SK-N-SH treated with all-trans-retinoic acid at 6 μM for 48 hours (cell line): ENCODE results near the gene COQ10A.

Source experiments
- BACH2 ChIP-seq: fragments of 250-450 bp; sonication (Bioruptor Pico); IDR thresholded peaks from 2 replicates; pipeline ENCODE4 v1.9.0; 2021; ENCODE audit warnings: mild to moderate bottlenecking, borderline replicate concordance
- CSDC2 ChIP-seq: fragments of 250-450 bp; sonication (Bioruptor Pico); IDR thresholded peaks from 2 replicates; pipeline ENCODE4 v1.5.0; 2020; ENCODE audit warnings: mild to moderate bottlenecking, moderate library complexity
- ISL1 ChIP-seq: fragments of 250-450 bp; sonication (Bioruptor Pico); IDR thresholded peaks from 2 replicates; pipeline ENCODE4 v2.1.2; 2022; ENCODE audit warnings: mild to moderate bottlenecking, moderate library complexity
- PPARA ChIP-seq: fragments of 250-450 bp; sonication (Bioruptor Pico); IDR thresholded peaks from 2 replicates; pipeline ENCODE4 v1.5.0; 2020; ENCODE audit warnings: mild to moderate bottlenecking, borderline replicate concordance
- RARB ChIP-seq: fragments of 250-450 bp; sonication (Bioruptor Pico); IDR thresholded peaks from 2 replicates; pipeline ENCODE4 v1.8.0; 2021; ENCODE audit warnings: mild to moderate bottlenecking, moderate library complexity
- SNAI2 ChIP-seq: fragments of 250-450 bp; sonication (Bioruptor Pico); IDR thresholded peaks from 2 replicates; pipeline ENCODE4 v1.5.0; 2020; ENCODE audit warnings: mild to moderate bottlenecking, moderate library complexity
- TCF4 ChIP-seq: fragments of 250-450 bp; sonication (Bioruptor Pico); IDR thresholded peaks from 2 replicates; pipeline ENCODE4 v1.8.0; 2021; ENCODE audit warnings: mild to moderate bottlenecking, moderate library complexity, borderline replicate concordance
- ZFP30 ChIP-seq: fragments of 450-650 bp; formaldehyde crosslinking; IDR thresholded peaks from 2 replicates; pipeline ENCODE4 v1.5.0; 2022; ENCODE audit warnings: mild to moderate bottlenecking, moderate library complexity
- ZNF565 ChIP-seq: fragments of 450-650 bp; formaldehyde crosslinking; conservative IDR thresholded peaks from 2 replicates; pipeline ENCODE4 v1.5.0; 2020; ENCODE audit warnings: low read depth, mild to moderate bottlenecking, moderate library complexity
- TF ChIP-seq, protein P1 (sequence below): fragments of 250-450 bp; sonication (Bioruptor Pico); IDR thresholded peaks from 2 replicates; pipeline ENCODE4 v1.5.0; 2020; ENCODE audit warnings: mild to moderate bottlenecking, moderate library complexity
- TF ChIP-seq, protein P2 (sequence below): fragments of 250-450 bp; sonication (Bioruptor Pico); IDR thresholded peaks from 2 replicates; pipeline ENCODE4 v1.5.1; 2020; ENCODE audit warnings: low read depth, mild to moderate bottlenecking, moderate library complexity
- TF ChIP-seq, protein P3 (sequence below): fragments of 250-450 bp; sonication (Bioruptor Pico); IDR thresholded peaks from 2 replicates; pipeline ENCODE4 v1.8.0; 2020; ENCODE audit warnings: mild to moderate bottlenecking, moderate library complexity, borderline replicate concordance

DNA sequence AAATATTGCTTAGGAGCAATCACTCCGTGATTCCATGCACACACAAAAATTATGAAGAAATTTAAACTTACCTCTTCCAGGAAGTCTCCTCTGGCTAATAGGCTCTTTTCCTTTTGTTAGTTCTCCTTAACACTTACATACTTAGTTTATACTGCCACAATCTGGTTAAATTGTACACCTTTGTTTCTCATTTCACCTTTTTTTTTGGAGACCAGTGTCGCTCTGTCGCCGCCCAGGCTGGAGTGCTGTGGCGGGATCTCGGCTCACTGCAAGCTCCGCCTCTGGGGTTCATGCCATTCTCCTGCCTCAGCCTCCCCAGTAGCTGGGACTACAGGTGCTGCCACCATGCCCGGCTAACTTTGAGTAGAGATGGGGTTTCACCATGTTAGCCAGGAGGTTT, 6.4 kb upstream of the COQ10A start:
- TF ChIP-seq, protein P1, sequence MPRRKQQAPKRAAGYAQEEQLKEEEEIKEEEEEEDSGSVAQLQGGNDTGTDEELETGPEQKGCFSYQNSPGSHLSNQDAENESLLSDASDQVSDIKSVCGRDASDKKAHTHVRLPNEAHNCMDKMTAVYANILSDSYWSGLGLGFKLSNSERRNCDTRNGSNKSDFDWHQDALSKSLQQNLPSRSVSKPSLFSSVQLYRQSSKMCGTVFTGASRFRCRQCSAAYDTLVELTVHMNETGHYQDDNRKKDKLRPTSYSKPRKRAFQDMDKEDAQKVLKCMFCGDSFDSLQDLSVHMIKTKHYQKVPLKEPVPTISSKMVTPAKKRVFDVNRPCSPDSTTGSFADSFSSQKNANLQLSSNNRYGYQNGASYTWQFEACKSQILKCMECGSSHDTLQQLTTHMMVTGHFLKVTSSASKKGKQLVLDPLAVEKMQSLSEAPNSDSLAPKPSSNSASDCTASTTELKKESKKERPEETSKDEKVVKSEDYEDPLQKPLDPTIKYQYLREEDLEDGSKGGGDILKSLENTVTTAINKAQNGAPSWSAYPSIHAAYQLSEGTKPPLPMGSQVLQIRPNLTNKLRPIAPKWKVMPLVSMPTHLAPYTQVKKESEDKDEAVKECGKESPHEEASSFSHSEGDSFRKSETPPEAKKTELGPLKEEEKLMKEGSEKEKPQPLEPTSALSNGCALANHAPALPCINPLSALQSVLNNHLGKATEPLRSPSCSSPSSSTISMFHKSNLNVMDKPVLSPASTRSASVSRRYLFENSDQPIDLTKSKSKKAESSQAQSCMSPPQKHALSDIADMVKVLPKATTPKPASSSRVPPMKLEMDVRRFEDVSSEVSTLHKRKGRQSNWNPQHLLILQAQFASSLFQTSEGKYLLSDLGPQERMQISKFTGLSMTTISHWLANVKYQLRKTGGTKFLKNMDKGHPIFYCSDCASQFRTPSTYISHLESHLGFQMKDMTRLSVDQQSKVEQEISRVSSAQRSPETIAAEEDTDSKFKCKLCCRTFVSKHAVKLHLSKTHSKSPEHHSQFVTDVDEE = no peak
- TF ChIP-seq, protein P2, sequence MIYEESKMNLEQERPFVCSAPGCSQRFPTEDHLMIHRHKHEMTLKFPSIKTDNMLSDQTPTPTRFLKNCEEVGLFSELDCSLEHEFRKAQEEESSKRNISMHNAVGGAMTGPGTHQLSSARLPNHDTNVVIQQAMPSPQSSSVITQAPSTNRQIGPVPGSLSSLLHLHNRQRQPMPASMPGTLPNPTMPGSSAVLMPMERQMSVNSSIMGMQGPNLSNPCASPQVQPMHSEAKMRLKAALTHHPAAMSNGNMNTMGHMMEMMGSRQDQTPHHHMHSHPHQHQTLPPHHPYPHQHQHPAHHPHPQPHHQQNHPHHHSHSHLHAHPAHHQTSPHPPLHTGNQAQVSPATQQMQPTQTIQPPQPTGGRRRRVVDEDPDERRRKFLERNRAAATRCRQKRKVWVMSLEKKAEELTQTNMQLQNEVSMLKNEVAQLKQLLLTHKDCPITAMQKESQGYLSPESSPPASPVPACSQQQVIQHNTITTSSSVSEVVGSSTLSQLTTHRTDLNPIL (CRISPR knock-in tag) = no peak
- TF ChIP-seq RARB (CRISPR knock-in tag) (no peak), CSDC2 (no peak), PPARA (CRISPR knock-in tag) (no peak), BACH2 (CRISPR knock-in tag) (no peak), ZNF565 (no peak), ZFP30 (no peak), TCF4 (CRISPR knock-in tag) (no peak), SNAI2 (CRISPR knock-in tag) (no peak), ISL1 (CRISPR knock-in tag) (no peak)
- TF ChIP-seq, protein P3, sequence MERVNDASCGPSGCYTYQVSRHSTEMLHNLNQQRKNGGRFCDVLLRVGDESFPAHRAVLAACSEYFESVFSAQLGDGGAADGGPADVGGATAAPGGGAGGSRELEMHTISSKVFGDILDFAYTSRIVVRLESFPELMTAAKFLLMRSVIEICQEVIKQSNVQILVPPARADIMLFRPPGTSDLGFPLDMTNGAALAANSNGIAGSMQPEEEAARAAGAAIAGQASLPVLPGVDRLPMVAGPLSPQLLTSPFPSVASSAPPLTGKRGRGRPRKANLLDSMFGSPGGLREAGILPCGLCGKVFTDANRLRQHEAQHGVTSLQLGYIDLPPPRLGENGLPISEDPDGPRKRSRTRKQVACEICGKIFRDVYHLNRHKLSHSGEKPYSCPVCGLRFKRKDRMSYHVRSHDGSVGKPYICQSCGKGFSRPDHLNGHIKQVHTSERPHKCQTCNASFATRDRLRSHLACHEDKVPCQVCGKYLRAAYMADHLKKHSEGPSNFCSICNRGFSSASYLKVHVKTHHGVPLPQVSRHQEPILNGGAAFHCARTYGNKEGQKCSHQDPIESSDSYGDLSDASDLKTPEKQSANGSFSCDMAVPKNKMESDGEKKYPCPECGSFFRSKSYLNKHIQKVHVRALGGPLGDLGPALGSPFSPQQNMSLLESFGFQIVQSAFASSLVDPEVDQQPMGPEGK (CRISPR knock-in tag) = no peak
